MM.1S (cell line): Measurements from ENCODE around the gene CPHXL.

Experiments
- DNase-seq: peaks from one replicate; pipeline ENCODE4 v3.0.0-alpha.2; 2015
- H2AFZ ChIP-seq: fragments of 300-600 bp; sonication (generic); 2 replicates; pipeline ENCODE4 v1.6.0; 2016; ENCODE audit warnings: antibody characterized with exemption, low read length
- H3F3A ChIP-seq: fragments of 300-600 bp; sonication (generic); 2 replicates; pipeline ENCODE4 v1.6.1; 2016; ENCODE audit warnings: mild to moderate bottlenecking, antibody characterized with exemption, low read length, moderate library complexity, mixed read lengths; ENCODE audit not compliant: insufficient read depth
- H3K27ac ChIP-seq: fragments of 300-600 bp; sonication (generic); 2 replicates; pipeline ENCODE4 v1.5.1; 2016; ENCODE audit warnings: mild to moderate bottlenecking, low read length
- H3K27me3 ChIP-seq: fragments of 300-600 bp; sonication (generic); replicated peaks from 2 replicates; pipeline ENCODE4 v1.6.0; 2016; ENCODE audit warnings: low read length; ENCODE audit not compliant: insufficient read depth
- H3K36me3 ChIP-seq: fragments of 300-600 bp; sonication (generic); replicated peaks from 2 replicates; pipeline ENCODE4 v1.6.1; 2016; ENCODE audit warnings: mild to moderate bottlenecking, low read length, mixed read lengths; ENCODE audit not compliant: insufficient read depth
- H3K4me1 ChIP-seq: fragments of 300-600 bp; sonication (generic); 2 replicates; pipeline ENCODE4 v1.6.1; 2016; ENCODE audit warnings: low read length, mixed read lengths
- H3K4me2 ChIP-seq: fragments of 300-600 bp; sonication (generic); 2 replicates; pipeline ENCODE4 v1.6.0; 2016; ENCODE audit warnings: low read depth, low read length
- H3K4me3 ChIP-seq: fragments of 300-600 bp; sonication (generic); 2 replicates; pipeline ENCODE4 v1.5.1; 2016; ENCODE audit warnings: low read length, mixed read lengths
- H3K79me2 ChIP-seq: fragments of 300-600 bp; sonication (generic); 2 replicates; pipeline ENCODE4 v1.6.1; 2016; ENCODE audit warnings: mixed run types, low read length, mixed read lengths
- H3K9ac ChIP-seq: fragments of 300-600 bp; sonication (generic); 2 replicates; pipeline ENCODE4 v1.6.1; 2016; ENCODE audit warnings: low read length, mixed read lengths
- H3K9me2 ChIP-seq: fragments of 300-600 bp; sonication (generic); replicated peaks from 2 replicates; pipeline ENCODE4 v1.6.1; 2016; ENCODE audit warnings: mild to moderate bottlenecking, low read length, mixed read lengths; ENCODE audit not compliant: insufficient read depth
- H3K9me3 ChIP-seq: fragments of 300-600 bp; sonication (generic); replicated peaks from 2 replicates; pipeline ENCODE4 v1.6.1; 2016; ENCODE audit warnings: mild to moderate bottlenecking, low read length, mixed read lengths; ENCODE audit not compliant: insufficient read depth
- H4K20me1 ChIP-seq: fragments of 300-600 bp; sonication (generic); 2 replicates; pipeline ENCODE4 v1.6.1; 2016; ENCODE audit warnings: mild to moderate bottlenecking, low read length, moderate library complexity, mixed read lengths; ENCODE audit not compliant: insufficient read depth
- EZH2 ChIP-seq: fragments of 300-600 bp; sonication (generic); optimal IDR thresholded peaks from 2 replicates; pipeline ENCODE3; 2017; ENCODE audit warnings: low read depth, mild to moderate bottlenecking, antibody characterized with exemption, low read length, mixed read lengths
- EZH2phosphoT487 ChIP-seq: fragments of 300-600 bp; sonication (generic); IDR thresholded peaks from 2 replicates; pipeline ENCODE4 v1.6.1; 2018; ENCODE audit warnings: antibody characterized with exemption, low read length
- TF ChIP-seq, protein P1 (sequence below): fragments of 300-600 bp; sonication (generic); IDR thresholded peaks from 2 replicates; pipeline ENCODE4 v1.5.1; 2016; ENCODE audit warnings: antibody characterized with exemption, low read length, mixed read lengths

The CPHXL gene

GRCh38 chr16:75714661-75715060 lies 11.6 kb downstream of the CPHXL start:
- Histone ChIP-seq H3K4me1 (no peaks in the 10 kb centered on the region), H3K4me3 (no peak overlapping the region), H3K4me2 (no peak overlapping the region), H3K79me2 (no peaks in the 10 kb centered on the region), H3F3A (no peaks in the 10 kb centered on the region), H3K9me3 (no peaks in the 10 kb centered on the region), H3K9ac (no peak overlapping the region), H3K27ac (no peak overlapping the region), H2AFZ (no peak overlapping the region), H3K27me3 (no peaks in the 10 kb centered on the region), H3K9me2 (no peaks in the 10 kb centered on the region), H3K36me3 (no peaks in the 10 kb centered on the region), H4K20me1 (no peaks in the 10 kb centered on the region)
- no peak for DNase-seq
- no peak for TF ChIP-seq EZH2phosphoT487

DNA sequence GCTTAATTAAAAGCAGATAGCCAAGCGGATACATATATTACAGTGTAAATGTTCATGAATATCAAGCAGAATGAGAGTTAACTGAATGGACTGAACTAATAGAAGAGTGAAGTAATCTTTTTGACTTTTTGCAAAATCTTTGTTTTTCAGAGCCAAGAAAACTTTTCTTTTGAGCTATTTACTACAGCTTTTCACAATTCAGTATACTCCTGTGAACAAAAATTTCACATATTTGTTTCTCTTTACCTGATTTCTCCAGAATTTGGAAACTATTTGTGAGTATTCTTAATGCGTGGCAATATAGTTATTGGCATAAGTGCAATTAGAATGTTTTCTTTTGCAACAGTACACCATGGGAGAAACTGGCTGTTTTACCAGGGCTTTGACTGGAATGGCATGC lies 15.9 kb downstream of the CPHXL start:
- Histone ChIP-seq H3K4me3 (no peak overlapping the region), H2AFZ (no peak overlapping the region), H3K27me3 (no peaks in the 10 kb centered on the region), H3K36me3 (no peaks in the 10 kb centered on the region), H3K4me2 (no peak overlapping the region), H3K79me2 (no peaks in the 10 kb centered on the region), H4K20me1 (no peaks in the 10 kb centered on the region), H3K9me3 (no peaks in the 10 kb centered on the region), H3K27ac (no peak overlapping the region), H3F3A (no peaks in the 10 kb centered on the region), H3K9me2 (no peaks in the 10 kb centered on the region), H3K9ac (no peak overlapping the region), H3K4me1 (no peaks in the 10 kb centered on the region)
- no peak for DNase-seq
- TF ChIP-seq, protein P1, sequence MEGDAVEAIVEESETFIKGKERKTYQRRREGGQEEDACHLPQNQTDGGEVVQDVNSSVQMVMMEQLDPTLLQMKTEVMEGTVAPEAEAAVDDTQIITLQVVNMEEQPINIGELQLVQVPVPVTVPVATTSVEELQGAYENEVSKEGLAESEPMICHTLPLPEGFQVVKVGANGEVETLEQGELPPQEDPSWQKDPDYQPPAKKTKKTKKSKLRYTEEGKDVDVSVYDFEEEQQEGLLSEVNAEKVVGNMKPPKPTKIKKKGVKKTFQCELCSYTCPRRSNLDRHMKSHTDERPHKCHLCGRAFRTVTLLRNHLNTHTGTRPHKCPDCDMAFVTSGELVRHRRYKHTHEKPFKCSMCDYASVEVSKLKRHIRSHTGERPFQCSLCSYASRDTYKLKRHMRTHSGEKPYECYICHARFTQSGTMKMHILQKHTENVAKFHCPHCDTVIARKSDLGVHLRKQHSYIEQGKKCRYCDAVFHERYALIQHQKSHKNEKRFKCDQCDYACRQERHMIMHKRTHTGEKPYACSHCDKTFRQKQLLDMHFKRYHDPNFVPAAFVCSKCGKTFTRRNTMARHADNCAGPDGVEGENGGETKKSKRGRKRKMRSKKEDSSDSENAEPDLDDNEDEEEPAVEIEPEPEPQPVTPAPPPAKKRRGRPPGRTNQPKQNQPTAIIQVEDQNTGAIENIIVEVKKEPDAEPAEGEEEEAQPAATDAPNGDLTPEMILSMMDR, result no peak
- TF ChIP-seq EZH2 (no peak), EZH2phosphoT487 (no peak)

DNA sequence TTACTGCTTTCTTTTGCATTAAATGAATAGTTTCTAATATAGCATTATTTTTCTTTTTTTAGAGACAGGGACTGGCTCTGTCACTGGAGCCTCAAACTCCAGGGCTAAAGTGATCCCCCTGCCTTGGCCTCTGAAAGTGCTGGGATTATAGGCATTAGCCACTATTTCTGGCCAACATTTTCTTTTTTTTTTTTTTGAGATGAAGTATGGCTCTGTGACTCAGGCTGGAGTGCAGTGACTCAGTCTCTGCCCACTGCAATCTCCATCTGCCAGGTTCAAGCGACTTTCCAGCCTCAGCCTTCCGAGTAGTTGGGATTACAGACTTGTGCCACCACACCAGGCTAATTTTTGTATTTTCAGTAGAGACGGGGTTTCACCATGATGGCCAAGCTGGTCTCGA lies 23.0 kb downstream of the CPHXL start:
- Histone ChIP-seq H3K9me3 (no peaks in the 10 kb centered on the region), H3K9me2 (no peaks in the 10 kb centered on the region), H3K4me3 (no peak overlapping the region), H3K79me2 (no peaks in the 10 kb centered on the region), H3K9ac (no peak overlapping the region), H4K20me1 (no peaks in the 10 kb centered on the region), H2AFZ (no peak overlapping the region), H3K36me3 (no peaks in the 10 kb centered on the region), H3K27ac (no peak overlapping the region), H3K4me1 (no peaks in the 10 kb centered on the region), H3K4me2 (no peak overlapping the region), H3F3A (no peaks in the 10 kb centered on the region), H3K27me3 (no peaks in the 10 kb centered on the region)
- TF ChIP-seq, protein P1, result no peak
- TF ChIP-seq EZH2phosphoT487 (no peak), EZH2 (no peak)
- DNase-seq, result no peak

DNA sequence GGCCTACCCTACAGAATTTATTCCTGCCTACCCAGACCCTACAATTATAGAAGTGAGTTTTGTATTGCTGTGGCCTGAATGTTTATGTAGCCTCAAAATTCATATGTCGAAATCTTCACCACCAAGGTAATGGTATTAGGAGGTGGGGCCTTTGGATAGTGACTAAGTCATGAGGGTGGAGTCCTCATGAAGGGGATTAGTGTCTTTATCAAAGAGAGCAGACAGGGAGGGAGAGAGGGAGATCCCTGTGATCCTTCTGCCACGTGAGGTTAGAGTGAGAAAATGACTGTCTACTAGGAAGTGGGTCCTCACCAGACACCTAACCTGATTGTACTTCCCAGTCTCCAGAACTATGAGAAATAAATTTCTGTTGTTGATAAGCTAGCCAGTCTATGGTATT lies 24.0 kb downstream of the CPHXL start:
- Histone ChIP-seq H3K4me2 (no peak overlapping the region), H3K4me1 (no peaks in the 10 kb centered on the region), H3F3A (no peaks in the 10 kb centered on the region), H3K27ac (no peak overlapping the region), H3K9ac (no peak overlapping the region), H2AFZ (no peak overlapping the region), H3K9me3 (no peaks in the 10 kb centered on the region), H3K4me3 (no peak overlapping the region), H3K36me3 (no peaks in the 10 kb centered on the region), H3K9me2 (no peaks in the 10 kb centered on the region), H4K20me1 (no peaks in the 10 kb centered on the region), H3K79me2 (no peaks in the 10 kb centered on the region), H3K27me3 (no peaks in the 10 kb centered on the region)
- TF ChIP-seq, protein P1, result no peak
- no peak for TF ChIP-seq EZH2
- no peak for TF ChIP-seq EZH2phosphoT487
- DNase-seq, result no peak
